CD14-positive monocyte (primary cell): ENCODE data around the gene KLK7. TPM values are rescaled to one million over a fixed set of nuclear protein-coding genes. Genes with fewer than 3 reads are reported as not detected.

Experiments used
- DNase-seq, 3 donors: peaks; one replicate each; pipeline ENCODE4 v3.0.0-alpha.2; 2011 to 2022
- H2AFZ ChIP-seq: 2 replicates; pipeline ENCODE4 v1.6.0; 2012; ENCODE audit warnings: mild to moderate bottlenecking, low read depth, low read length, inconsistent platforms; ENCODE audit not compliant: insufficient read depth, poor library complexity, severe bottlenecking
- H3K27ac ChIP-seq, 2 donors: 1 replicate in 1 of 2; 2 replicates in 1 of 2; pipeline ENCODE4 v1.5.1; 2012 to 2013; ENCODE audit warnings: low read length in 2 of 2, control low read depth in 1 of 2, inconsistent platforms in 1 of 2, low read depth in 1 of 2, mild to moderate bottlenecking in 1 of 2
- H3K27me3 ChIP-seq, 2 donors: one replicate each; pipeline versions ENCODE4 v1.6.0 to v1.6.1; 2011 to 2013; ENCODE audit warnings: low read length in 2 of 2; ENCODE audit not compliant: control insufficient read depth in 2 of 2, insufficient read depth in 2 of 2
- H3K36me3 ChIP-seq, 2 donors: replicated peaks in 1 of 2; 1 replicate in 1 of 2; 2 replicates in 1 of 2; pipeline versions ENCODE4 v1.5.1 to v1.6.1; 2012 to 2013; ENCODE audit warnings: low read length in 2 of 2, control low read depth in 1 of 2, inconsistent platforms in 1 of 2, mild to moderate bottlenecking in 1 of 2; ENCODE audit not compliant: insufficient read depth in 2 of 2, control insufficient read depth in 1 of 2
- H3K4me1 ChIP-seq, 2 donors: 1 replicate in 1 of 2; 2 replicates in 1 of 2; pipeline versions ENCODE4 v1.5.1 to v1.6.1; 2012 to 2013; ENCODE audit warnings: low read length in 2 of 2, control low read depth in 1 of 2, inconsistent platforms in 1 of 2, mild to moderate bottlenecking in 1 of 2, moderate library complexity in 1 of 2; ENCODE audit not compliant: insufficient read depth in 2 of 2, control insufficient read depth in 1 of 2
- H3K4me2 ChIP-seq: replicated peaks from 2 replicates; pipeline ENCODE3; 2012; ENCODE audit warnings: low read length, moderate library complexity, mild to moderate bottlenecking; ENCODE audit not compliant: poor library complexity, severe bottlenecking; ENCODE audit errors: extremely low read depth
- H3K4me3 ChIP-seq, 3 experiments: fragments of 200-600 bp in 1 of 3; sonication (generic) in 1 of 3; replicated peaks in 1 of 3; 1 replicate in 2 of 3; 2 replicates in 1 of 3; pipeline ENCODE4 v1.5.1; 2011 to 2013; ENCODE audit warnings: low read length in 3 of 3, mild to moderate bottlenecking in 3 of 3, control low read depth in 2 of 3, low read depth in 2 of 3, inconsistent platforms in 1 of 3, moderate library complexity in 1 of 3
- H3K79me2 ChIP-seq: 2 replicates; pipeline ENCODE4 v1.6.0; 2012; ENCODE audit warnings: mild to moderate bottlenecking, control low read depth, inconsistent platforms, low read length, moderate library complexity; ENCODE audit not compliant: insufficient read depth
- H3K9ac ChIP-seq: 2 replicates; pipeline ENCODE4 v1.6.0; 2017; ENCODE audit warnings: low read length, mild to moderate bottlenecking; ENCODE audit not compliant: insufficient read depth, poor library complexity, severe bottlenecking
- H3K9me3 ChIP-seq, 2 donors: replicated peaks in 1 of 2; 1 replicate in 1 of 2; 2 replicates in 1 of 2; pipeline versions ENCODE4 v1.5.1 to v1.6.1; 2012 to 2013; ENCODE audit warnings: low read length in 2 of 2, control low read depth in 1 of 2; ENCODE audit not compliant: control insufficient read depth in 1 of 2, insufficient read depth in 1 of 2
- H4K20me1 ChIP-seq: 2 replicates; pipeline ENCODE4 v1.6.0; 2012; ENCODE audit warnings: mild to moderate bottlenecking, low read length, control low read depth, moderate library complexity; ENCODE audit not compliant: insufficient read depth
- H3K27ac Mint-ChIP-seq, 7 donors: one replicate each; pipeline ENCODE4 v1.8.0; 2020; ENCODE audit warnings: mild to moderate bottlenecking in 7 of 7, mixed read lengths in 7 of 7, moderate library complexity in 6 of 7, inconsistent platforms in 2 of 7
- H3K27me3 Mint-ChIP-seq, 3 donors: one replicate each; pipeline ENCODE4 v1.8.0; 2021 to 2022; ENCODE audit warnings: low read depth in 3 of 3, mild to moderate bottlenecking in 3 of 3, mixed read lengths in 3 of 3, moderate library complexity in 3 of 3, inconsistent platforms in 1 of 3
- H3K36me3 Mint-ChIP-seq, 2 donors: one replicate each; pipeline ENCODE4 v1.8.0; 2020; ENCODE audit warnings: mixed read lengths in 2 of 2, inconsistent platforms in 1 of 2, mild to moderate bottlenecking in 1 of 2
- H3K4me1 Mint-ChIP-seq: one replicate; pipeline ENCODE4 v1.8.0; 2020; ENCODE audit warnings: mild to moderate bottlenecking, mixed read lengths
- H3K4me3 Mint-ChIP-seq, 2 donors: one replicate each; pipeline ENCODE4 v1.8.0; 2020; ENCODE audit warnings: mild to moderate bottlenecking in 2 of 2, mixed read lengths in 2 of 2, moderate library complexity in 1 of 2
- H3K9me3 Mint-ChIP-seq, 7 donors: one replicate each; pipeline ENCODE4 v1.8.0; 2020 to 2022; ENCODE audit warnings: mixed read lengths in 7 of 7, mild to moderate bottlenecking in 6 of 7, moderate library complexity in 6 of 7, inconsistent platforms in 2 of 7
- WGBS: methylation state at CpG from one replicate; pipeline ENCODE4 v1.1.5; 2013; ENCODE audit warnings: missing lambda C conversion rate; ENCODE audit not compliant: insufficient coverage; 5-methylcytosine and 5-hydroxymethylcytosine counted together
- intact Hi-C, 2 donors: fragments of 100-400 bp; cut with micrococcal nuclease; formaldehyde crosslinking; loops; one replicate each; pipeline versions ENCODE4 v1.15.0 to v1.15.1; 2023
- polyA plus RNA-seq, 3 donors: library from polyadenylated mRNA; depleted of rRNA in 1 of 3; unstranded in 2 of 3; stranded (reverse) in 1 of 3; fragments of 300-500 nt in 2 of 3; fragments of >200 nt in 1 of 3; fragmentation: Illumina TruSeq in 2 of 3; gene quantifications; 1 replicate in 2 of 3; 2 replicates in 1 of 3; pipeline ENCODE4 v1.2.3, GENCODE V29; 2012 to 2021
- TF ChIP-seq, protein P1 (sequence below): fragments of 200-600 bp; IDR thresholded peaks from one replicate; pipeline ENCODE4 v1.8.0; 2022; ENCODE audit warnings: antibody characterized with exemption, mild to moderate bottlenecking

The KLK7 gene
- polyA plus RNA-seq, 3 donors: not detected

GRCh38 chr19:50947123-50947522 lies 36.6 kb downstream of the KLK7 start:
- Mint-ChIP-seq H3K36me3 (no peaks in the 10 kb centered on the region), H3K9me3 (peaks cover 3 to 12% (median 8%) of the 10 kb centered on the region in 7 donors), H3K4me3 (no peak overlapping the region), H3K27ac (no peak overlapping the region), H3K4me1 (no peaks in the 10 kb centered on the region), H3K27me3 (peaks cover 3 to 11% (median 10%) of the 10 kb centered on the region in 3 donors)
- Histone ChIP-seq H3K4me3 (no peak overlapping the region), H3K9me3 (peaks cover 0 to 4% of the 10 kb centered on the region in 2 donors), H3K36me3 (no peaks in the 10 kb centered on the region), H2AFZ (no peak overlapping the region), H3K27me3 (no peaks in the 10 kb centered on the region), H3K27ac (no peak overlapping the region), H4K20me1 (no peaks in the 10 kb centered on the region), H3K9ac (no peak overlapping the region), H3K4me1 (no peaks in the 10 kb centered on the region), H3K4me2 (no peak overlapping the region), H3K79me2 (no peaks in the 10 kb centered on the region)
- DNase-seq: no peak
- TF ChIP-seq, protein P1, sequence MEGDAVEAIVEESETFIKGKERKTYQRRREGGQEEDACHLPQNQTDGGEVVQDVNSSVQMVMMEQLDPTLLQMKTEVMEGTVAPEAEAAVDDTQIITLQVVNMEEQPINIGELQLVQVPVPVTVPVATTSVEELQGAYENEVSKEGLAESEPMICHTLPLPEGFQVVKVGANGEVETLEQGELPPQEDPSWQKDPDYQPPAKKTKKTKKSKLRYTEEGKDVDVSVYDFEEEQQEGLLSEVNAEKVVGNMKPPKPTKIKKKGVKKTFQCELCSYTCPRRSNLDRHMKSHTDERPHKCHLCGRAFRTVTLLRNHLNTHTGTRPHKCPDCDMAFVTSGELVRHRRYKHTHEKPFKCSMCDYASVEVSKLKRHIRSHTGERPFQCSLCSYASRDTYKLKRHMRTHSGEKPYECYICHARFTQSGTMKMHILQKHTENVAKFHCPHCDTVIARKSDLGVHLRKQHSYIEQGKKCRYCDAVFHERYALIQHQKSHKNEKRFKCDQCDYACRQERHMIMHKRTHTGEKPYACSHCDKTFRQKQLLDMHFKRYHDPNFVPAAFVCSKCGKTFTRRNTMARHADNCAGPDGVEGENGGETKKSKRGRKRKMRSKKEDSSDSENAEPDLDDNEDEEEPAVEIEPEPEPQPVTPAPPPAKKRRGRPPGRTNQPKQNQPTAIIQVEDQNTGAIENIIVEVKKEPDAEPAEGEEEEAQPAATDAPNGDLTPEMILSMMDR: no peak
- 82% methylated on average over 4 of the region's 4 CpGs for WGBS
- intact Hi-C loops: no loop called here

DNA sequence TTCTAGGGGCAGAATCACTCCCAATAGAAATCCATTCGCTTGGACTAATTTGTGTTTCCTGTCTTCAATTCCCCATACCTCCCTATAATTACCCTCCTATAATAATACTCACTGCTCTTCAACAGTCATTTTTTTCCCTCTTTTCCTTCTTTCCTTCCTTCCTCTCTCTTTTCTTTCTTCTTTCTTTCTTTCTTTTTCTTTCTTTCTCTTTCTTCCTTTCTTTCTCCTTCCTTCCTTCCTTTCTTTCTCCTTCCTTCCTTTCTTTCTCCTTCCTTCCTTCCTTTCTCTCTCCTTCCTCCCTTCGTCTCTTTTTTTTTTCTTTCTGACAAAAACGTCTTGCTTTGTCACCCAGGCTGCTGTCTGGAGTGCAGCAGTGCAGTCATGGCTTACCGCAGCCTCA lies 38.9 kb downstream of the KLK7 start:
- Histone ChIP-seq H4K20me1 (no peaks in the 10 kb centered on the region), H3K4me1 (no peaks in the 10 kb centered on the region), H3K4me2 (no peak overlapping the region), H3K9ac (no peak overlapping the region), H3K36me3 (no peaks in the 10 kb centered on the region), H3K79me2 (no peaks in the 10 kb centered on the region), H3K27ac (no peak overlapping the region), H3K4me3 (no peak overlapping the region), H2AFZ (no peak overlapping the region), H3K9me3 (peaks cover 0 to 9% of the 10 kb centered on the region in 2 donors), H3K27me3 (no peaks in the 10 kb centered on the region)
- Mint-ChIP-seq H3K4me3 (no peak overlapping the region), H3K36me3 (no peaks in the 10 kb centered on the region), H3K27ac (peak overlapping the region in 1 of 7 donors; percentile 0), H3K4me1 (no peaks in the 10 kb centered on the region), H3K27me3 (peaks cover 0 to 8% (median 5%) of the 10 kb centered on the region in 3 donors), H3K9me3 (peaks cover 4 to 11% (median 7%) of the 10 kb centered on the region in 7 donors)
- no peak for DNase-seq
- TF ChIP-seq, protein P1: no peak
- intact Hi-C loops: no loop called here
- whole genome bisulfite sequencing: 66% methylated on average over 4 of the region's 4 CpGs
